H1 (cell line): ENCODE measurements around the gene SNX13.

Source experiments
- ATF2 ChIP-seq: IDR thresholded peaks from 2 replicates; pipeline ENCODE4 v1.6.1; 2012; ENCODE audit warnings: low read length, inconsistent platforms
- CTCF ChIP-seq, 3 experiments: IDR thresholded peaks; 1 replicate in 2 of 3; 2 replicates in 1 of 3; pipeline versions ENCODE4 v1.5.1 to v1.6.1; 2011; ENCODE audit warnings: low read length in 3 of 3, mild to moderate bottlenecking in 3 of 3, inconsistent platforms in 2 of 3, low read depth in 1 of 3, moderate library complexity in 1 of 3; ENCODE audit not compliant: insufficient read depth in 1 of 3; ENCODE audit errors: control extremely low read depth in 1 of 3
- E2F6 ChIP-seq: IDR thresholded peaks from 2 replicates; pipeline ENCODE4 v1.6.1; 2012; ENCODE audit warnings: inconsistent platforms
- EP300 ChIP-seq, 2 experiments: IDR thresholded peaks; 1 replicate in 1 of 2; 2 replicates in 1 of 2; pipeline ENCODE4 v1.6.1; 2011 to 2012; ENCODE audit warnings: low read depth in 2 of 2, low read length in 2 of 2, mild to moderate bottlenecking in 2 of 2, borderline replicate concordance in 1 of 2, inconsistent platforms in 1 of 2, moderate library complexity in 1 of 2
- EZH2 ChIP-seq: fragments of 200-600 bp; sonication (generic); IDR thresholded peaks from 2 replicates; pipeline ENCODE4 v1.7.1; 2012; ENCODE audit warnings: low read depth, mild to moderate bottlenecking, moderate library complexity, low read length, inconsistent platforms; ENCODE audit not compliant: severe bottlenecking
- GABPA ChIP-seq: IDR thresholded peaks from 2 replicates; pipeline ENCODE4 v1.6.1; 2011; ENCODE audit warnings: mild to moderate bottlenecking, low read length, moderate library complexity, borderline replicate concordance; ENCODE audit not compliant: insufficient read depth
- HDAC2 ChIP-seq, 2 experiments: fragments of 300-600 bp in 1 of 2; sonication (generic) in 1 of 2; IDR thresholded peaks; 2 replicates each; pipeline ENCODE4 v1.6.1; 2011 to 2012; ENCODE audit warnings: low read depth in 2 of 2, low read length in 2 of 2, mild to moderate bottlenecking in 2 of 2, moderate library complexity in 2 of 2, borderline replicate concordance in 1 of 2, inconsistent platforms in 1 of 2
- POLR2A ChIP-seq, 2 experiments: IDR thresholded peaks; 1 replicate in 1 of 2; 2 replicates in 1 of 2; pipeline ENCODE4 v1.6.1; 2011; ENCODE audit warnings: low read depth in 2 of 2, low read length in 2 of 2, mild to moderate bottlenecking in 2 of 2; ENCODE audit errors: control extremely low read depth in 1 of 2
- POLR2AphosphoS5 ChIP-seq: IDR thresholded peaks from 2 replicates; pipeline ENCODE4 v1.6.1; 2011; ENCODE audit warnings: low read depth, low read length
- RBBP5 ChIP-seq: IDR thresholded peaks from 2 replicates; pipeline ENCODE4 v1.7.1; 2012; ENCODE audit warnings: low read depth, mild to moderate bottlenecking, inconsistent platforms, low read length, moderate library complexity, borderline replicate concordance
- SP1 ChIP-seq: IDR thresholded peaks from 2 replicates; pipeline ENCODE4 v1.6.1; 2011; ENCODE audit warnings: low read depth, low read length
- ZNF274 ChIP-seq: IDR thresholded peaks from 2 replicates; pipeline ENCODE4 v1.7.0; 2012; ENCODE audit warnings: low read length, borderline replicate concordance; ENCODE audit errors: extremely low read depth
- TF ChIP-seq, protein P1 (sequence below): IDR thresholded peaks from 2 replicates; pipeline ENCODE4 v1.6.1; 2011; ENCODE audit warnings: low read depth, mild to moderate bottlenecking, low read length; ENCODE audit not compliant: insufficient read depth

GRCh38 chr7:17921857-17922416 is 18.4 kb downstream of the SNX13 start:
- TF ChIP-seq SP1 = no peak
- TF ChIP-seq E2F6 = no peak
- TF ChIP-seq EZH2 = no peak
- TF ChIP-seq POLR2A (IDR thresholded peaks at IDR 0.05; ENCODE audit: control extremely low read depth in 1 of 2, low read depth in 2 of 2, low read length in 2 of 2) = no peak
- no peak for TF ChIP-seq CTCF (IDR thresholded peaks at IDR 0.05; ENCODE audit: control extremely low read depth in 1 of 3, insufficient read depth in 1 of 3, low read depth in 1 of 3, low read length in 3 of 3)
- TF ChIP-seq HDAC2 (IDR thresholded peaks at IDR 0.05; ENCODE audit: borderline replicate concordance in 1 of 2, low read depth in 2 of 2, low read length in 2 of 2) = no peak
- TF ChIP-seq GABPA = no peak
- TF ChIP-seq, protein P1, sequence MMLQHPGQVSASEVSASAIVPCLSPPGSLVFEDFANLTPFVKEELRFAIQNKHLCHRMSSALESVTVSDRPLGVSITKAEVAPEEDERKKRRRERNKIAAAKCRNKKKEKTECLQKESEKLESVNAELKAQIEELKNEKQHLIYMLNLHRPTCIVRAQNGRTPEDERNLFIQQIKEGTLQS = no peak
- TF ChIP-seq RBBP5 = no peak
- no peak for TF ChIP-seq ATF2
- no peak for TF ChIP-seq ZNF274
- TF ChIP-seq POLR2AphosphoS5 = no peak
- TF ChIP-seq EP300 (IDR thresholded peaks at IDR 0.05; ENCODE audit: borderline replicate concordance in 1 of 2, low read depth in 2 of 2, low read length in 2 of 2) = no peak
